NCI-H2107 treated with DMSO at 0.1 percent for 48 hours (cell line): ENCODE data around the gene FAM107B.
"Not testable (repeated sequence)": the region's sequence is repeated elsewhere in the genome, so short reads cannot be mapped to it uniquely, and the experiment has no call there.

Experiments used
- DNase-seq: peaks from one replicate; lab custom pipeline; 2025; ENCODE audit not compliant: unreplicated experiment; lab: John Stamatoyannopoulos, UW

The FAM107B gene

DNA sequence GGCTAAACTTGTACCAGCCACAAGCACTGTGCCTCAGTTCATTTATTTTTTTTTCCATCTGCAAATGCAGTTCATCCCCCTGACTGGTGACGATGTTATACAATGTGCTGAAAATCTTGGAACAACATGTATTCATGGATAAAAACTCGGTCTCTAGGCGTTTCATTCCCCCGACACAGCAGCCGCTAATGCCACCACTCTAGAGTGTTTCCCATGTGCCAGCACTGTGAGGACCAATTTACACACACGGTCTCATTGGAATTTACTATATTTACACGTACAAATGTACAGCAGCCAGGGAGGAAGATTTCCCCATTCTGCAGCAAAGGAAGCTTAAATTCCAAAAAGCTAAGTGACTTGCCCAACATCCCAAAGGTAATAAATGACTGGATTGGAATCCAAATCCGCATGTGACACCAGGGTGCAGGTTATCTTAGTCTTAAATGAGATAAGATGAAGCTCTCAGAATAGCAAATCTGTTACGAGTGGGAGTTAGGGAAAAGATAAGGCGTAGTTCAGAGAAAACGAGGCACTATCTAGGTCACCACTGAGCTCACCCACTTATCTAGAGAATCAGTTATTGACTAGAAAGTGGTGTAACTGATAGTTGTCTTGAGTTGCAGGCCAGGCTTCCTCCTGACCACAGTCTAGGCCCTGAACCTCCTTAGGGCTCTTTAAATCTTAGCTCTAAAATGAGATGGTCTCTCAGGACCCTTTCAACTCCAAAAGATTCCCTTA, 36.7 kb downstream of the FAM107B start:
- no peak for DNase-seq

GRCh38 chr10:14736600-14737081, 38.1 kb downstream of the FAM107B start:
- DNase-seq, result no peak

DNA sequence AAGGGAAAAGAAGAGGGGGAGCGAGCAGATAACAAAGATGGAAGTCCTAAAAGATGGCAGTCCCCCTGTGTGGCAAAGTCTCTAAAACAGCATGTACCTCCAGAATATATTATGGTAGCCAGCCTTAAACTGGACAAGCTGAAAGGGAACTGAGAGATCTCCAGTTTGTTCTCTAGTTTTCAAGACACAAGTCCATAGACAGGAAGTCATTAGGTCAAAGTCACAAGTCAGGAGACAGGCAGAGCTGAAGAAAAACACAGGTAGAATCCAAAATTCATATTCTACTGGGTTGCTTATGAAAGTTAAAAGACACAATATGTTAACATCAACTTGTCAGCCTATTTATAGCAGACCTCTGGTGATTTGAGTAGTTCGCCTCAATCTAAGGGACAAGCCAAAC, 38.7 kb downstream of the FAM107B start:
- no peak for DNase-seq

DNA sequence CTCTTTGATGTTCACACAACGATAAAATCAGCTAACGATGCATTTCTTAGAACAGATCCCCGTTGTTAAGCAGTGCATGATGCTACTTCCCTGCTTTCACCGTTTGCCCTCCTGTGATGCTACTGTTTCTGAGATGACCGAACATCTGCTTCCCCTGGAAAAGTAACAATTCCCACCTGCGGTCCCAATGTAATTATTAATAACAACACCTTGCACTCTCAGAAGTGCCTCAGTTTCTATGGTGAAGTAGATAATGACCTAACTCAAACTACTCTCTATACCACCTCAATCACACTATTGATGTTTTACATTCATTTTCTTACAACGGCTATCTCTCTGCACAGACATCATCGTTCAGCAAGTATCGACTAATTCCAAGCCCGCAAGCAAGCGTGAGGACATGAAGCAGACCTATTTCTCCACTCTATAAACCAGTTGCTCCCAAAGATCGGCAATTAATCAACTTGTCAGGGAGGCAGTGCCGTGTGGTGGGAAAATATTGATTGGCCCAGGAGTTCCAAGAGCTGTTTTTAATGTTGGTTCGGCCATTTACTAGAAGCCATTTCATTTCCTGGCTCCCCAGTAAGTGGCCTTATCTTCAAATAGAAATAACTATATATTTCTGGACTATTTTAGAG, 42.7 kb downstream of the FAM107B start:
- DNase-seq, result peak; percentile 54

- no peak for DNase-seq
Observed at GRCh38 chr10:14728346-14728745, 46.4 kb downstream of the FAM107B start.

DNA sequence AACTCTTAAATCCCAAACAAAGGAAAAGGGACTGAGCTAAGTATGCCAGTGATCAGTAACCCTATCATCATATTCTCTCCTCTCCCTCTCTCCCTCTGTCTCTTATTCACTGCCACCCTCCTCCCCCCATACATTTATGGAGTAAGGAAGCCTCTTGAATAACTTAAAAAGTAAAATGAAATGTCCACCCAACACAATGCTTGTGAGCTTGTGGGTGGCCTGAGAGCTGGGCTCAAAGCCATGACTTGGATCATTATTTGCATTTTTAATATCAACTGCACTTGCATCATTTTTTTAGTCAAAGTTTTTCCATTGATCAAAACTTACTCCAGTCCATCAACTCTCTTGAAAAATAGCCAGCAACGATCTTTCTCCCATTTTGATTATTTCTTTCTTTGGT, 46.8 kb downstream of the FAM107B start:
- DNase-seq, result no peak

DNA sequence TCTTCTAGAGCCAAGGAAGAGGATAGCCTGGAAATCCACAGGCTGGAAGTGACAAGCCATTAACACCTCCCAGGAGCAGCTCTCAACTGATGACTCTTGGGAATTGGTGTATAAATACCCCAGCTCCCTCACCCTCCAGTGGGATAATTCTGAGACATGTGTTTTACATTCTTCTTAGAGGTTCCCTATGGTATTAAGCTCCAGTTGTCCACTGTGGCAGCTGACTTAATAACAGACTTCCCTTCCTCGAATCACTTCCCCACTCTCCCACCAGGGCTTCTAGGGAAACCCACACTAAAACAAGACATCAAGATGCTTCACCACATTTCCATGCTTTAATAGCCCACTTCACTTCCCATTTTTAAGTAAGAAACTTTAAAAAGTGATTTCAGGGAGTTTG, 47.2 kb downstream of the FAM107B start:
- DNase-seq, result no peak

DNA sequence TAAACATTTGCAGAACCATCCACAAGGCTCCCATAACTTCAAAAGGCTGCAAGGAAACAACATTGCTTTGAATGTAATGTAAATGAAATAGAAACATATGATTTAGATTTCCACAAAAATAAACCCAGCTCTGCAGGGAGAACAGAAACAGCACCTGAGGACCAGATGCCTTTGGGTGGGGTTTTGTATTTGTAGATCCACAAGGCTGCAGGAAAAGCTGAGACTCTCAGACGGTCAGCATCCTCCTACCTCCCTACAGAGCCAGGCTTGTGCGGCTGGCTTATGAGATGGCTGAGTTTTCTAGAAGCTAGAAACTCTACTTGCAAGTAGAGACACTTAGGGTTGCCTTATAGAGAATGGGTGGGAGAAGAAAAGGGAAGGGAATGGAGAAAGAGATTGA, 49.8 kb downstream of the FAM107B start:
- DNase-seq, result no peak

GRCh38 chr10:14723052-14723689, 51.5 kb downstream of the FAM107B start:
- no peak for DNase-seq

GRCh38 chr10:14717552-14717951, 57.1 kb downstream of the FAM107B start:
- DNase-seq, result no peak

DNA sequence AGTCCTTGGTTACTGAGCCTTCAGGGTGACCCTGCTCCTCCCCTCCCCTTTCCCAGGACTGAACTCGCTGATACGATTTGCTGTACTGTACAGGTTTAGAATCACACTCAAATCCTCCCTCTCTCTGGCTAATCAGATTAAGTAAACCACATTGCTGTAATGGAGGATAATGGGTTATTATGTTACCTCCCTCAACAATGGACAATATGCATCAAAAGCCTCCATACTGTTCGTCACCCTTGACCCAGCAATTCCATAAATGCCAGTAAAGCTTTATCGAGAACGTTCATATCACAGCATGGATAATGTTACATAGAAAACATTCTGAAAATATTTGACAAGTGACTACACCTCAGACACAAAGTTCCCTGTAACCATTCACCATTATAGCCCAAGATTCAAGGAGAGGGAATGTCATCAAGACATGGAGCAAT, 61.7 kb downstream of the FAM107B start:
- DNase-seq, result no peak

- not testable (repeated sequence) for DNase-seq
Observed at GRCh38 chr10:14709344-14709743, 65.4 kb downstream of the FAM107B start.

- DNase-seq, result no peak
Observed at GRCh38 chr10:14707481-14707880, 67.2 kb downstream of the FAM107B start.

- no peak for DNase-seq
Observed at GRCh38 chr10:14705548-14706230, 69.0 kb downstream of the FAM107B start.

DNA sequence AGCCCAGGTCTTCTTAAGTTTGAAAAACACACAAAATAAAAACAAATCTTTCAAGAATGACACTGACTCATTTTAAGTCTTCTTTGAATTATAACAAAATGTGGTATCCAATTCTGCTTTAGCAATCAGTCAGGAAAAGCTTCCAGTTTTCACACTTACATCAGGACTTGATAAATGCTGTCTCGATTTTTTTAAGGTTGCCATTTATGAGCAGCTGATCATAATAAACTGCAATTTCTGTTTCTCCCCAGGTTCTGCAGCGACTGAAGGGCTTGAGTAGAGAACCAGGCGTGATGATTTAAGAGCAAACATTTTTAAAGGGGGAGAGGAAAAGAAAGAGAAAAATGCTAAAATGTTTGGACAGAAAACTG, 71.1 kb downstream of the FAM107B start:
- DNase-seq, result no peak

- DNase-seq, result no peak
Observed at GRCh38 chr10:14701466-14701865, 73.2 kb downstream of the FAM107B start.

DNA sequence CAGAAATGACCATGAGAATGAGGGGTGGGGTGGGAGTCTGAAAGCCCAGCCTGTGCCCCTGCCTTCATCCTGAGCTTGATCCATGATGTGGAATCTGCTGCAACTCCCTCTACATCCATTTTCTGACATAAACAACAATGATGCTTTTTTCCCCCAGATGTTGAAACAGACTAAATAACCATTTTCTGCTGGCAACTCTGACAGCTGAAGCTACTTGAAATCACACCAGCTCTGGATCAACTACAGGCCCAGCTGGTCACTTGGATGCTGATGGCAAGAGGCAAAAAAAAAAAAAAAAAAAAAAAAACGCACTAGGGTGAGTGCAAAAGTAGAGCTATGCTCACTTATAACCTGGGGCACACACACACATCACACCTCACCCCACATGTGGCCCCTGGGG, 74.2 kb downstream of the FAM107B start:
- no peak for DNase-seq

DNA sequence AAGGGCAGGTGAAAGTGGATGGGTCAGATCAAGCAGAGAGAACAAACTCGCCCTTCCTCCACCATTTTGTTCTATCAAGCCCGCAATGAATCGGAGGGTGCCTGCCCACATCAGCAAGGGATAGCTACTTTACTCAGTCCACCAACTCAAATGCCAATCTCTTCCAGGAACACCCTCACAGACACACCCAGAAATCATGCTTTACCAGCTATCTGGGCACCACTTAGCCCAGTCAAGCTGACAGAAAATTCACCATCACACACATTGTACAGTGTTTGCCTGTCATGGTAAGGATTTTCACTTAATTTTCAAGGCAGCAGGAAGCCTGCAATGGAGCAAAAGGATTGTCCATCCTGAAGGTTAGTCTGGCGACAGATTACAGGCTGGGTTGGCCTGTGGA, 75.2 kb downstream of the FAM107B start:
- no peak for DNase-seq

DNA sequence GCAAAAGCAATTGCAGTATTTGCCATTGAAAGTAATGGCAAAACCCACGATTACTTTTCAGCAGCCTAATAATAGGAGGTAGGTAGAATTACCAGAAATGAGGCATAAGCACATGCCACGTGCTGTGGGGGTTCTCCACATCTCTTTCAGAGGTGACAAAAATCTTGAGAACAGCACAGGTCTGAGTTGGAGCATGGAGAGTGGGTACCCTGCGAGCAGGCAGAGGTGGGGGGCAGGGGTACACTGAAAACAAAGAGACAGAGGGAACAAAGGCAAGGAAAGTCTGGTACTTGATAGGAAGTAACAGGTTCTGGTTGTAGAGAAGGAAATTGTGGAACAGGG, 75.9 kb downstream of the FAM107B start:
- DNase-seq, result no peak

DNA sequence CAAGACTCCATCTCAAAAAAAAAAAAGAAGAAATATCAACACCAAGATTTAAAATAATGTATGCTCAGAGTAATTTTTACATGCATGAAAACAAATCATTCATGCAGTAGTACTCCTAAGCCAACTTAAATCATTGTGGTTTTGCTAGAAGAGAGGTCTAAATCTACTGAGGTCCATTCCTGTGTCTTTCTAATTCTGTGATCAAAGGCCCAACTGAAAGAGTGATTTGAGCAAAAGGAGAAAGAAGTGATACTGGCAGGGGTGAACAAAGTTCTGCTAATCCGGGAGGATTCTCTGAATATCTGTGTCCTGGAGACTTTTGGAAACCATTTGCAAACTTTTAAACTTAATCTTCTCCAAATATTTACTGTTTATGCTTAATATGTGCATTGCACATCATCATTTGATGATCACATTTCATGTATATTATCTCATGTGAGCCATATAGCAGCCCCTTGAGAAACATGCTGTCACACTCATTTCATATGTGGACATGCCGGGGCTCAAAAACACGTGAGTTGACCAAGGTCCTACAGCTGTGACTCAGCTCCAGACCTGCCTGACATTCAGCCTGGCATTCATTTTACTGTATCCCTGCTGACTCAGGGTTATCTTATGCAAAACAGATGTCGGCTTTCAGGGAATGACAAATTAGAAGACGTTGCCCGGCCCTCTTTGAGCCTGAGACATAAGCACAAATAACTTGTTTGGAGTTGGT, 76.4 kb downstream of the FAM107B start:
- DNase-seq, result no peak

DNA sequence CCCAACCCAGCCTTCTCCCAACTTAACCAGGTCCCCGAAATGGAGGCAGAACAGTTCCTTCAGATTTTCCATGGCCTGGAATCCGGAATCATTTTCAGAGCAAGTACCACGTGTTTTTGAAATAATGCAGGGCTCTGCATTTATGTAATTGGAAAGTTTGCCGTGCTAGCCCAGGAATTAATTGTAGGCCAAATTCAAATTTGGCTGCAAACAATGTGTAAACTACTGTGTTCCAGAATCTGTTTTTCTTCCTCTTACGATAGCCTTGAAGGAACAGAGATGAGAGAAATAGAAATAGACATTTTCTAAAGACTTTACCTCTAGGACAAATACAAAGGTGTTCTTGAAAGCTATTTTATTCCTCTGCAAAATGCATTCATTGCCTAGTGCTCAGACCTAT, 77.4 kb downstream of the FAM107B start:
- no peak for DNase-seq
